ENCODE results near the gene SMC1B. TPM values are rescaled to one million over a fixed set of nuclear protein-coding genes. Genes with fewer than 3 reads are reported as not detected.

Gene SMC1B
- total RNA-seq, 1 experiment from 2014 or later, result 0.10 TPM

DNA sequence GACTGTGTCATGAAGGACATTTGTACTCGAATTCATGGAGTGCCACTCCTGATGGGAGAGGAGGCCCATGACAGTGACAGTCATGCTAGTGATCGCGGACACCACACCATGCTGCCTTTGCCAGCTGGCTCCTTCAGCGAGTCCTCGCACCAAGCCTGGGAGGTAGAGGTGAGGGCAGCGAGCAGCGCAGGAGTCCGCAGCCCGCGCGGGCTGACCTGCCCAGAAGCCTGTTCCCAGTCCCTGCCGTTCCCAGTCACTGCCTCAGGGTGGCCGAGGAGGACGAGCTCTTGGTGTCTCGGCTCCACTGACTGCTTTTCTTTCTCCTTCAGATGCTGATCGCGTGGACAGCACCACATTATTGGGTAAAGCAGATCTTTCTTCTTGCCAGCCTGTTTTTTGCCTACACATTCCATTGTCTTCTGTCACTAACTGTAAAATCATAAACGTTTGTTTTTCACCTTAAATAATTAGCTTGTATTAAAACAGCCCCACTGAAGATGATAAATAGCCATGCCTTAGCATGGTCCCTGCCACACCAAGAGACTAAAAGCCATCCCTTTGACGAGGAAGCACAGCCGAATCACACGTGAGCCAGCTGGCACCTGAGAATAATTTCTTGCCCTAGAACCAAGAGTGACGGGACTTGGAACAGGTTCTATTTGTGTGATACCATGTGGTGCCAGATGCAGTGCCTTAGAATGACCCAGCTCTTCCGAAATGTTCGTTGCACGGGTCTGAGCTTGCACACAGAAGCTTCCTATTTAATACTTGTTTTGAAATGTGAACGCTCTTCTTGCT is 78.2 kb downstream of the SMC1B start:
- ATAC-seq (no peak), DNase-seq (ENCODE audit: low read depth, low spot score) (no peak)
- intact Hi-C loops (cut with micrococcal nuclease; ENCODE audit: unreplicated experiment), result no loop called here
- H3K4me3 ChIP-seq (ENCODE audit: low read depth in 2 of 2, low read length in 2 of 2), result no peak overlapping the region
- ChIA-PET POLR2A (no interaction called here), CTCF (no interaction called here)
- H3K27me3 ChIP-seq (ENCODE audit: control insufficient read depth, insufficient read depth, low read length), result no peaks in the 10 kb centered on the region
- TF ChIP-seq SIN3A (IDR thresholded peaks at IDR 0.05; ENCODE audit: borderline replicate concordance, insufficient read depth, low read depth, low read length) (no peak), TCF7L2 (IDR thresholded peaks at IDR 0.05; ENCODE audit: low read depth, low read length) (no peak), POLR2AphosphoS5 (IDR thresholded peaks at IDR 0.05; ENCODE audit: low read depth, low read length) (no peak)
- TF ChIP-seq, protein P1, sequence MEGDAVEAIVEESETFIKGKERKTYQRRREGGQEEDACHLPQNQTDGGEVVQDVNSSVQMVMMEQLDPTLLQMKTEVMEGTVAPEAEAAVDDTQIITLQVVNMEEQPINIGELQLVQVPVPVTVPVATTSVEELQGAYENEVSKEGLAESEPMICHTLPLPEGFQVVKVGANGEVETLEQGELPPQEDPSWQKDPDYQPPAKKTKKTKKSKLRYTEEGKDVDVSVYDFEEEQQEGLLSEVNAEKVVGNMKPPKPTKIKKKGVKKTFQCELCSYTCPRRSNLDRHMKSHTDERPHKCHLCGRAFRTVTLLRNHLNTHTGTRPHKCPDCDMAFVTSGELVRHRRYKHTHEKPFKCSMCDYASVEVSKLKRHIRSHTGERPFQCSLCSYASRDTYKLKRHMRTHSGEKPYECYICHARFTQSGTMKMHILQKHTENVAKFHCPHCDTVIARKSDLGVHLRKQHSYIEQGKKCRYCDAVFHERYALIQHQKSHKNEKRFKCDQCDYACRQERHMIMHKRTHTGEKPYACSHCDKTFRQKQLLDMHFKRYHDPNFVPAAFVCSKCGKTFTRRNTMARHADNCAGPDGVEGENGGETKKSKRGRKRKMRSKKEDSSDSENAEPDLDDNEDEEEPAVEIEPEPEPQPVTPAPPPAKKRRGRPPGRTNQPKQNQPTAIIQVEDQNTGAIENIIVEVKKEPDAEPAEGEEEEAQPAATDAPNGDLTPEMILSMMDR (IDR thresholded peaks at IDR 0.05), result no peak
- TF ChIP-seq, protein P2, sequence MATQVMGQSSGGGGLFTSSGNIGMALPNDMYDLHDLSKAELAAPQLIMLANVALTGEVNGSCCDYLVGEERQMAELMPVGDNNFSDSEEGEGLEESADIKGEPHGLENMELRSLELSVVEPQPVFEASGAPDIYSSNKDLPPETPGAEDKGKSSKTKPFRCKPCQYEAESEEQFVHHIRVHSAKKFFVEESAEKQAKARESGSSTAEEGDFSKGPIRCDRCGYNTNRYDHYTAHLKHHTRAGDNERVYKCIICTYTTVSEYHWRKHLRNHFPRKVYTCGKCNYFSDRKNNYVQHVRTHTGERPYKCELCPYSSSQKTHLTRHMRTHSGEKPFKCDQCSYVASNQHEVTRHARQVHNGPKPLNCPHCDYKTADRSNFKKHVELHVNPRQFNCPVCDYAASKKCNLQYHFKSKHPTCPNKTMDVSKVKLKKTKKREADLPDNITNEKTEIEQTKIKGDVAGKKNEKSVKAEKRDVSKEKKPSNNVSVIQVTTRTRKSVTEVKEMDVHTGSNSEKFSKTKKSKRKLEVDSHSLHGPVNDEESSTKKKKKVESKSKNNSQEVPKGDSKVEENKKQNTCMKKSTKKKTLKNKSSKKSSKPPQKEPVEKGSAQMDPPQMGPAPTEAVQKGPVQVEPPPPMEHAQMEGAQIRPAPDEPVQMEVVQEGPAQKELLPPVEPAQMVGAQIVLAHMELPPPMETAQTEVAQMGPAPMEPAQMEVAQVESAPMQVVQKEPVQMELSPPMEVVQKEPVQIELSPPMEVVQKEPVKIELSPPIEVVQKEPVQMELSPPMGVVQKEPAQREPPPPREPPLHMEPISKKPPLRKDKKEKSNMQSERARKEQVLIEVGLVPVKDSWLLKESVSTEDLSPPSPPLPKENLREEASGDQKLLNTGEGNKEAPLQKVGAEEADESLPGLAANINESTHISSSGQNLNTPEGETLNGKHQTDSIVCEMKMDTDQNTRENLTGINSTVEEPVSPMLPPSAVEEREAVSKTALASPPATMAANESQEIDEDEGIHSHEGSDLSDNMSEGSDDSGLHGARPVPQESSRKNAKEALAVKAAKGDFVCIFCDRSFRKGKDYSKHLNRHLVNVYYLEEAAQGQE (IDR thresholded peaks at IDR 0.05; ENCODE audit: insufficient read depth in 1 of 2, low read depth in 2 of 2, low read length in 1 of 2), result no peak
- no peaks in the 10 kb centered on the region for H3K4me1 ChIP-seq (ENCODE audit: control insufficient read depth, insufficient read depth, low read length)
- BruUV-seq (replicated peaks), result no TSS peak
- no peaks in the 10 kb centered on the region for H3K9me3 ChIP-seq (ENCODE audit: control insufficient read depth, insufficient read depth, low read depth, low read length)
- H3K36me3 ChIP-seq (ENCODE audit: control insufficient read depth, insufficient read depth, low read length), result no peaks in the 10 kb centered on the region
- in situ Hi-C loops (cut with HindIII; ENCODE audit: low pct_unique_long_range_greater_than_20kb, low sequenced_read_pairs), result no loop called here
- H3K27ac ChIP-seq (ENCODE audit: low read length), result no peak overlapping the region

DNA sequence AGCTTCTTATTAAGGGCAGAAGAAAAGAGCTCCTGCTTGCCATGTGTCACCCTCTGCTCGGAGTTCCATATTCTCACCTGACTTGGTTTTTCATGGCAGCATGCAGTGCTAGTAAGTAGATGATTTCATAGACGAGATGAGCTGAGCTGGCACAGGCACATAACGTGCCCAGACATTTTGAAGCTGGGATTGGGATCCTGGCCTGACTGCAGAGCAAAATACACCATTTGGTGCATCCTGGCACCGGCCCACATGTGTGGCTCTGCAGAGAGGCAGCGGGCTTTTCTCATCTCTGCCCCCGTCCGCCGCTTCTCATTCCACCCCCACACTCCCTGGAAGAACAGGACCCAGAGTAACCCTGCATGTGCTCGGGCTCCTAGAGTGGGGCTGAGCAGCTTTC is 78.9 kb downstream of the SMC1B start:
- intact Hi-C loops (cut with micrococcal nuclease; ENCODE audit: unreplicated experiment), result no loop called here

More for the DNA sequence above, 78.9 kb downstream of the SMC1B start:
- no peak for DNase-seq (ENCODE audit: low read depth, low spot score)
- H3K4me1 ChIP-seq (ENCODE audit: control insufficient read depth, insufficient read depth, low read length), result no peaks in the 10 kb centered on the region
- no peak for TF ChIP-seq TCF7L2 (IDR thresholded peaks at IDR 0.05; ENCODE audit: low read depth, low read length)
- TF ChIP-seq SIN3A (IDR thresholded peaks at IDR 0.05; ENCODE audit: borderline replicate concordance, insufficient read depth, low read depth, low read length), result no peak
- TF ChIP-seq, protein P1 (IDR thresholded peaks at IDR 0.05), result no peak
- TF ChIP-seq POLR2AphosphoS5 (IDR thresholded peaks at IDR 0.05; ENCODE audit: low read depth, low read length), result no peak
- TF ChIP-seq, protein P2 (IDR thresholded peaks at IDR 0.05; ENCODE audit: insufficient read depth in 1 of 2, low read depth in 2 of 2, low read length in 1 of 2), result no peak
- ChIA-PET CTCF (no interaction called here), POLR2A (no interaction called here)
- H3K4me3 ChIP-seq (ENCODE audit: low read depth in 2 of 2, low read length in 2 of 2), result no peak overlapping the region
- no peaks in the 10 kb centered on the region for H3K36me3 ChIP-seq (ENCODE audit: control insufficient read depth, insufficient read depth, low read length)
- no peaks in the 10 kb centered on the region for H3K27me3 ChIP-seq (ENCODE audit: control insufficient read depth, insufficient read depth, low read length)
- H3K9me3 ChIP-seq (ENCODE audit: control insufficient read depth, insufficient read depth, low read depth, low read length), result no peaks in the 10 kb centered on the region
- no peak overlapping the region for H3K27ac ChIP-seq (ENCODE audit: low read length)
- in situ Hi-C loops (cut with HindIII; ENCODE audit: low pct_unique_long_range_greater_than_20kb, low sequenced_read_pairs), result no loop called here
- ATAC-seq, result no peak
- no TSS peak for BruUV-seq (replicated peaks)
